HG03064 (cell line): ENCODE data around the gene HEMGN.

Experiments
- ATAC-seq: cut with Tn5 transposase; IDR thresholded peaks from one replicate; pipeline ENCODE4 v1.9.1; 2021; ENCODE audit warnings: low read depth; ENCODE audit not compliant: unreplicated experiment

The HEMGN gene

GRCh38 chr9:97934321-97935115 is 3.5 kb downstream of the HEMGN start:
- no peak for ATAC-seq

GRCh38 chr9:97933297-97933998 is 4.5 kb downstream of the HEMGN start:
- no peak for ATAC-seq

DNA sequence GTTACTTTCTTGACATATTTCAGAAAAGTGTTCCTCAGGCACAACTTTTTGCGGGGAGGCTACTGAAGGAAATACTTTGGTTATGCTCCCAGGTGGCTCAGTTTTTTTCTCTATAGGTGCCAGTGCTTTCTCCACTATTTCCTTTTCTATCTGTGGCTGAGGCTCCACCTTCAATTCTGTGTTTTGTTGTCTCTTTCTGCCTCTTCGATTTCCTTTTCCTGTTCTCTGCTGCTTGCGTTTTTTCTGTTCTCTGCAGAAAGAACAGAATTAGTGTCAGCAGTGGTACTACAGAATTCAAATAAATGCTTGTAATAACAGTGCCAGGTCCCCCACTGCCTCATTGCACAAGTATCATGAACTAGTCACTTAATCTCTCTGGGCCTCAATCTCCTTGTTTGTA is 7.0 kb downstream of the HEMGN start:
- no peak for ATAC-seq

DNA sequence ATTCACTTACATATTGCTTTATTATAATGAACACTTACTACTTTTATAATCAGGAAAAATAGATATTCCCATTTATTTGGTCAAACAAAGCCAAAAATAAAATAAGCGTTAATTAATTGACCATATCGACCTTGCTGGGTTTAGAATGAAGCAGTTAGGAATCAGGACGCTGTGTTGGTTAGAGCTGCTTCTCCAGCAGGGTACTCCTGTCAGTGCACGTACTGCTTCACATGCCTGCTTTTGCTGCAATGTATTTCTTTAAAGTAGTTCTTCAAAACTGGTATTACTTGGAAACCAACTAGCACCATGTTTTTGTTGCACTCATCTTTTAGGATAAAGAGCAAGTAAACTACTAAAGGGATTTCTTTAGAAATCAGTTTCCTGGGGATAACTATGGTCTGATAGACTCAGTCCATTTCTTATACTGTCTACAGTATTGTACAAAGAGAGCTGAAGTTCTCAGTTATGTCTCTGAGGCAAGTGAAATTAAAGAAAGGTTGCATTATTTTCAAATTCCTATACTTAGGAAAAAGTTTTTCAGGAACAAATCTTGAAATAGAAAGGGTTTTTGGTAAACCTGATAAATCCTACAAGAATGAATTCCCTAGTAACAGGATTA is 8.9 kb downstream of the HEMGN start:
- ATAC-seq = no peak

GRCh38 chr9:97925497-97926334 is 12.3 kb downstream of the HEMGN start:
- no peak for ATAC-seq

GRCh38 chr9:97924386-97924785 is 13.6 kb downstream of the HEMGN start:
- no peak for ATAC-seq

GRCh38 chr9:97923529-97924108 is 14.4 kb downstream of the HEMGN start:
- peak; percentile 39 for ATAC-seq

DNA sequence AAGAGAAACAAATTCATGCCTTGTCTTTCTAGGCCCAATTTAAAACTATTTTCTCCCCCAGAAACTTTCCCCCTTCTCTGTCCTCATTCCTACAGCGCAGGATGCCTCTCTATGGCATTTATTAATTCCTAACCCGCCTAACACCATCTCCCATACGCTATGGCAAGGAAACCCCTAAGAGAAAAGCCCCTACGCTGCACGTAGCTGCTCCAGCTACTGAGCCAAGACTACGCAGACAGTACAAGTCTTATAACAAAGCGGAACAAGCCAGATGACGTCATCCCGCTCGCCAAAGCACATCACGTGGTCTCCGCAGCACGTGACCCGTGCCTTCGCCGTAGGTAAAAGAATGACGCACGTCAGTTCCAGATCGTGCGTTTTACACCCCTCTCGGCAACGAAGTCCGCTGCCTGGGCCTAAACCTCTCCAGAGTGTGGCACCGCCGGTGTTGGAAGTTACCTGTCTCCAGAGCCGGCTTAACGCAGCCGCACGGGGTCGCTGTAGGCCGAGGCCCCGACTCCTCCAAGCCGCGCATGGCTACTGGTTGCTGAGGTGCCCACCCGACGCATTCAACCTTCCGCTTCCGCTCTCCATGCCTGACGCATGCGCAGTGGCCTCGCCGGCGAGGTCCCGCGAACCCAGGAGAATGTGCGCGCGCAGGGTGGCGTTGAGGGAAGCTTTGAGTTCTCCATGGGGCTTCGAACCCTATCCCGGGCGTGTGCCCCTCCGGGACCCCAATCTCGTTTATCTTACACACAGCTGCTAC is 15.8 kb downstream of the HEMGN start, which contains the start of gene TRMO:
TRMO (minus strand) TSS at position 542 of the 766 bp plus-strand sequence; CDS start at position 535, 7 bp downstream.
- ATAC-seq = peak; percentile 75

GRCh38 chr9:97919217-97919813 is 18.7 kb downstream of the HEMGN start:
- no peak for ATAC-seq

DNA sequence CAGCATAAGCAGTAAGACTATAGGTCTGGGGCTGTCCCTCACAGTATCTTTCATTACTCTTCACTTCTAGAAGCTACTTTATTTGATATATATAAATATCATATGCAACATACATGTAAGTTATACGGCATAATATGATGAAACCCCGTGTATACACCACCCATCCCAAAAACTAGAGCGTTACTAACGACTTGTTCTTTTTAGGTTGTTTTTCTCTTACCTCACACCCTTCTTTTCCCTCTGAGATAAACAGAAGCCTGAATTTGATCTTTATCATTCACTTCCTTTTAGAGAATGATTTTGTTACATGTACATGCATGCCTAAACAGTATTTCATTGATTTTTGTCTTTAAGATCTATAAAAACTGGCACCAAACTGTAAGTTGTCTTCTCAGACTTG is 19.4 kb downstream of the HEMGN start:
- no peak for ATAC-seq

DNA sequence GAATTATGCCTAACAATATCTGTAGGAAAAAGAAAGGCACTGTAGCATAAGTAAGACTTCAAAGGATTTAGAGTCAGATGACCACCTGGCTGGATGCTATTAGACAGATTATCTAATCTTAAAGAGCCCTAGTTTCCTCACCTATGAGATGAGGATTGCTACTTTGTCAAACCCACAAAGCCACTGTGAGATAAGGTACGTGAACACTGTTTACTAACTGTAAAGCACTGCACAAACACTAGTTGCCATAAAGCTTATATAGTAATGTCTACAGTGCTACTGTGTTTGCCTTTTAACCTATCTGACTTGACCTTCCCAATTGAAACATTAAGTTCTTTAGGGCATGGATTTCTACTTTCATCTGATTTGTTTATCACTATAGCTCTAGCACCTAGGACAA is 26.0 kb downstream of the HEMGN start:
- no peak for ATAC-seq

DNA sequence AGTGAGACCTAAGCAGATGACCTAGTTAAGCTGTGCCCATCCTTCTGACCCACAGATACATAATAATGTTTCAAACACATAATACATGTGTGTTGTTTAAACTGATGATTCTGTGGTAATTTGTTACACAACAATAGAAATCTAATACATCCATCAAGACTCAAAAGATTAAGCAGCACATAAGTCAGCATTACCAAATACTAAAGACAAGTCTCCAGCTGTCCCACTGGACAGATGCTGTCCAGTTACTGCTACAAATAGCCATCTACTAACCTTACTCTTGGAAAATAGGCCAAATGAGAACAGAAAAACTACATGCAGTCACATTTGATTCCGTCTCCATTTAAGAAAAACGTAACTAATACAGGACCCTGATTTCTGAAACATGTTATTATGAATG is 26.4 kb downstream of the HEMGN start:
- no peak for ATAC-seq

DNA sequence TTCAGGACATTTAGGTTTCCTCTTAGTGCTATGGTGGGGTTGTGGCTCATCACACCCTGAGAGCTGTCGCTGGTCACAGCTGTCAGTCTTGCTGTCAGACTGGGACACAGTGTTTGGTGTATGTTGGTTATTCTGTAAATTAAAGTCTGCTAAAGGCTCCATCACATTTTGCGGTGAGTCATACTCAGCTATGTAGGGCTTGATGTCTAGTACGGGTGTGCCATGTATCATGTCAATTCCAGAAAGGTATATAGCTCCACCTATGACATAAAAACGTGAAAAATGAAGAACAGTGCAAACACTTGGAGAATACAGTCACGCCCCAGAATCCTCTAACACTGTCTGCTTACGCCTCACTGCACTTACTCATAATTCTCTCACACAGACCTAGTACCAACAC is 27.6 kb downstream of the HEMGN start:
- ATAC-seq = no peak

DNA sequence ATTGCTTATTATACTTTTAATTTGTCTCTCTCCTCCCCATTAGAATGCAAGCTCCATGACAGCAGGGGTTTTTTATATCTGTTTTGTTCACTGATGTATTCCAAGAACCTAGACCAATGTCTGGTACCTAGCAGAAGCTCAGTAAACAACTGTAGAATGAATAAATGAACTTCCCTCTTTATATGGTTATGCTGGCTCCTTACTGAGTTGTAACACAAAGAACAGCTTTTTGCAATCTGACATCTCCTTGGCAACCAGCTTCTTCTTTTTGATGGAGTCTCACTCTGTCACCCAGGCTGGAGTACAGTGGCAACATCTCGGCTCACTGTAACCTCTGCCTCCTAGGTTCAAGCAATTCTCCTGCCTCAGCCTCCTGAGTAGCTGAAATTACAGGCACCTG is 29.3 kb downstream of the HEMGN start:
- ATAC-seq = no peak

DNA sequence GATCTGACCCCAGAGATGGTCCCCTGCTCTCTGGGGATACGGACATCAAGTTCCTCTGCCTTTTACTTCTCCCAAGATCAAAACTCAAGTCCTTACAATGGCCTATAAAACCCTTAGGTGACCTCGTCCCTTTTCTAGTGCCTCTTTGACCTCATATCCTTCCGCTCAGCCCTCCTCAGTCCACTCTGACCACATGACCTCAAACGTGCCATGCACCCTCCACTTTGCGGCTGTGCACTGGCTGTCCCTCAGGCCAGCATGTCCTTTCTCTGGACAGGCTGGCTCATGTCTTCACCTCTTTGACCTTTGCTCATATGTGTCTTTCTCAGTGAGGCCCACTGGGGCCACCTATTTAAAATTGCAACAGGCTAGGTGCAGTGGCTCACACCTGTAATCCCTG is 30.3 kb downstream of the HEMGN start:
- ATAC-seq = no peak

DNA sequence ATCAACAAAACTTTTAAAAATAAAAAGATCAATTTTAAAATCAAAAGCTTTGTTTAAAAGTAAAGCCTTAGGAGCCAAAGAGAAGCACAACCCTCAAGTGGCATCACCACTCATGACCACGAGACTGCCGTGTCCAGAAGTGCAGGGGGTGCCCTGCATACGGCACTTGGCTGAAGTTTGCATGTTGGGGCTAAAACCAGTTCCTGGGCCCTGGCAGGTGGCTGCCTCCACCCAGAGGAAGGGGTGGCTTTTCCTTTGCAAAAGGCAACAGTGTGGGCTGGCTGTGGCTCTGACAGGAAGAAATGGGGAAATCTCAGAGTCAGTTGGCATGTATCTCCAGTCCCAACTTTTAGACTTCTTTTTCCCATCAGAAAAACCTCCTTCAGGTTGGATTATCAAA is 30.9 kb downstream of the HEMGN start:
- ATAC-seq = no peak

- ATAC-seq = no peak
Observed at GRCh38 chr9:97906236-97906831, 31.6 kb downstream of the HEMGN start.

- ATAC-seq = no peak
Observed at GRCh38 chr9:97905228-97905627, 32.7 kb downstream of the HEMGN start.

- ATAC-seq = no peak
Observed at GRCh38 chr9:97904725-97905124, 33.2 kb downstream of the HEMGN start.
